ENCODE measurements around the gene ARID3A.

Gene ARID3A

DNA sequence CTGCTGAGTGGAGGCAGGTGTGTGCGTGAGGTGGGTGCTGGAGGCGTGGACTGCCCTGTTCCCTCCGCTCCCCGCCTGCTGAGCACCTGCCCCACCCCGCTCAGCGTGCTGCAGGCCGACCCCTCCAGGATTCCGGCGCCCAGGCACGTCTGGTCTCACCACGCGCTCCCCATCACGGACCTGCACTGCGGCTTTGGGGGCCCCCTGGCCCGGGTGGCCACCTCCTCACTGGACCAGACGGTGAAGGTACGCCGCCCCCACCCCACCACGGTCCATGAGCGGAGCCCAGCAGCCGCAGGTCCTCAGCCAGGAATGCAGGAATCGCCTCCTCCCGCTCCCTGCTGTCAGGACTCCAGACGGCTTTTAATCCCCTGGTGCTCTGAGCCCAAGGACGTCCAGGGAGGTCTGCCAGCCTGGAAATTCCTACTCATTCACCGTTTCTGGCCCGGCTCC, 64.3 kb downstream of the ARID3A start:
- DNase-seq: no peak

- DNase-seq: no peak
Measured at GRCh38 chr19:990746-991145, 64.9 kb downstream of the ARID3A start.

GRCh38 chr19:991174-991931, 65.5 kb downstream of the ARID3A start:
- no peak for DNase-seq

GRCh38 chr19:991932-992669, 66.3 kb downstream of the ARID3A start:
- no peak for DNase-seq

- no peak for DNase-seq
Measured at GRCh38 chr19:992670-993055, 66.8 kb downstream of the ARID3A start.

GRCh38 chr19:993361-993830, 67.6 kb downstream of the ARID3A start:
- DNase-seq: no peak

DNA sequence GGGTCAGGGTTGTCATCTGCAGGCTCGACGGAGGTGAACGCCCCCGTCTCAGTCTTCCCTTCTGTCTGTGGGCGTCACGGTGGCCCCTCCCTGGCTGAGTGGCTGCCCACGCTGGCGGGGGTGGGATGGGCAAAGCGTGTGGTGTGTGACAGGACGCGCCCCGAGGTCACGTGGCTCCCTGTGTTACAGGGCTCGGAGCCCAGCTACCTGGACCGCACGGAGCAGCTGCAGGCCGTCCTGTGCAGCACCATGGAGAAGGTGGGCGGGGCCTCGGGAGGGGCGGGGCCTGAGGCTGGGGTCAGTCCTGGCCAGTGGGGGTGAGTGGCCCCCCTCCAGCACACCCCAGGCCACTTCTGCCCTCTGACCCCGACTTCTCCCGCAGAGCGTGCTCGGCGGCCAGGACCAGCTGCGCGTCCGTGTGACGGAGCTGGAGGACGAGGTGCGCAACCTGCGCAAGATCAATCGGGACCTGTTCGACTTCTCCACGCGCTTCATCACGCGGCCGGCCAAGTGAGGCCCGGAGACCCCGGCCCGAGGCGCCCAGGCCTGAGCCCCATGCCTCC, 68.1 kb downstream of the ARID3A start:
- DNase-seq: no peak

- no peak for DNase-seq
Measured at GRCh38 chr19:994516-994915, 68.7 kb downstream of the ARID3A start.

DNA sequence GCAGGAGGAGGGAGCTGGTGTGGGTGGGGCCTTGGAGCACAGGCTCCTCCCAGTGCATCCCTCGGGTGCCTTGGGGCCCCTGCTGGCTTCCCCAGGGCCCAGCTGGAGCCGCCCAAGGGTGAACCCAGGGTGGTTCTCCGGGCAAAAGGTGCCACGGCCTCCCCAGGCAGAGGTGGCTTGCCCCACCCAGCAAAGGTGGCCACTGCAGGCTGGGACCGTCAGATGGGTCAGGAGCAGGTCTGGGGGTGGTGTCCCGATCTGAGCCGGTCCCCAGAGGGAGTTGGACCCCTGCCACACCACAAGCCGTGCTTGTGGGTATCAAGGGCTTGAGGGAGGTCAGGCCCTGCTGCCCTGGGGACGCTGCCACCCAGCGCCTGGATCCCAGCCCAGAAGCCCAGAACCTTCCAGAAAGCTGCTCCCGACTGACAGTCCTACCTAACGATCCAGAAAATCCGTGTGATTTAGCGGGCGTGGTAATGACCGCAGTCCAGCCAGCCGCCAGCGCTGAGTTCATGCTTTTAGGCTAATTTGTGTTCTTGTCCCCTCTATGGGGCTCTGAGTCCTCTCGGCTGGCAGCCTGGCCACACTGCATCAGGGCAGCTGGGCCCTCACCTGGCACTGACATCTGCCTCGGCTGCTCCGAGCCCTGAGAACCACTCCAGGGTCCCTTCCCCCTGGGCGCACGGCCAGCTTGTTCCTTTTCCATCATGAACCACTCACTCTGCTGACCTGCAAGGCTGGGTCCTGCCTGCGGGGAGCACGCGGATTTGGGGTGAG, 69.4 kb downstream of the ARID3A start:
- DNase-seq: no peak

- DNase-seq: no peak
Measured at GRCh38 chr19:996051-996838, 70.4 kb downstream of the ARID3A start.

GRCh38 chr19:998064-998463, 72.2 kb downstream of the ARID3A start:
- DNase-seq: no peak

DNA sequence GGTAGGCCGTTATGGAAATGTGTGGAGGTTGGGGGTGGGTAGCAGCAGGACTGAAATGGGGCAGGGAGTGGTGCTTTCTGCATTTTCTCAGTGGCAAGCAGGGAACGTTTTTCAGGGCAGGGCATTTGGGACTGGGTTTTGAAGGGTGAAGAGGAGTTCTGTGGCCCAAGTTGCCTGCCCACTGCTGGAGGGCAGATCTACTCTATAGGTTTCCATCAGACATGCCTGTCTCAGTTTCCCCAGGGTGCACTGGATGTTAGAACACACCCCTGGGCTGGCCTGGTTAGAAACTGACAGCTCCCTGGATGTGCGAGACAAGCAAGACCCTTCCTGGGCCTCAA, 73.5 kb downstream of the ARID3A start:
- no peak for DNase-seq

DNA sequence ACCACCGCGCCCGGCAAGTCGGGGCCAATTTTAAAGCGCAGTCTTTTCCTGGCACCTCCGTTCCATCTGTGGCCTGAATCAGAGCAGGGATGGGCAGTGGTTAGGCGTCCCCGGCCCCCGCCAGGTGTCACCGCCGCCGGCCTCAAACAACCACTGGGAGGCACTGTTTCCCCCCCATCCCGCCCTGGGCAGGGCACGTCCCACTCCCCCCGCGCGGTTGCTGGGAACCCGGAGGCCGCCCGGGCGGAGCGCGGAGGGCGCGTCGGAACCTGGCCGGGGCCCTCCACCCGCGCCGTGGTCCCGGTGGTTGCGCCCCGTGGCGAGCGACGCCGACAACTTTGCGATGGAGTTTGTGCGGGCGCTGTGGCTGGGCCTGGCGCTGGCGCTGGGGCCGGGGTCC, 74.3 kb downstream of the ARID3A start, which contains the start of gene GRIN3B:
Gene GRIN3B (plus strand): TSS at position 325 of the 400 bp plus-strand sequence. CDS start 19 bp downstream, at position 344.
- DNase-seq: no peak

- no peak for DNase-seq
Measured at GRCh38 chr19:1000591-1001537, 75.0 kb downstream of the ARID3A start.

DNA sequence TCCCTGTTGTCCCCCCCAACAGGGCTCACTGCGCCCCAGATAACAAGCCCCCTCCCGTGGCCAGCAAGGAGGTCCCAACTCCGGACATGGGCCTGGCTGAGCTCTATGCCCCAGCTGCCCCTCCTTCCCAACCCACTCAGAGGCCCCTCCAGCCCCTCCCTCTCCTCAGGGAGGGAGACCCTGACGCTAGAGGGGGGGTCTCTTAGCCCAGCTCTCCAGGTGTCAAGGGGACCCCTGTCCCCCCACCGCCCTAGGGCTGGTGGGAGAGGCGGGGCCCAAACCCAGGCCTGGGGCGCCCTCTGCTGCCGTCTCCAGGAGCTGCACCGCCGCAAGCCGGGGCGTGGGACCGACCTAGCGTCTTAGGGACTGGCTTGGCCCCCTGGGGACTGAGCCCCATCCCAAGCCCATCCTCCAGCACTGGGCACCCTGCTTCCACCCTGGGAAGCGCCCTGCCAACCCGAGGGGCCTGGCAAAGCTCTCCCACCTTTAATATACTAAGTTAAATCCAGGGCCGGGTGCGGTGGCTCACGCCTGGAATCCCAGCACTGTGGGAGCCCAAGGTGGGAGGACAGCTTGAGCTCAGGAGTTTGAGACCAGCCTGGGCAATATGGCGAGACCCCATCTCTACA, 75.8 kb downstream of the ARID3A start:
- DNase-seq: no peak

GRCh38 chr19:1002600-1002999, 76.8 kb downstream of the ARID3A start:
- no peak for DNase-seq

DNA sequence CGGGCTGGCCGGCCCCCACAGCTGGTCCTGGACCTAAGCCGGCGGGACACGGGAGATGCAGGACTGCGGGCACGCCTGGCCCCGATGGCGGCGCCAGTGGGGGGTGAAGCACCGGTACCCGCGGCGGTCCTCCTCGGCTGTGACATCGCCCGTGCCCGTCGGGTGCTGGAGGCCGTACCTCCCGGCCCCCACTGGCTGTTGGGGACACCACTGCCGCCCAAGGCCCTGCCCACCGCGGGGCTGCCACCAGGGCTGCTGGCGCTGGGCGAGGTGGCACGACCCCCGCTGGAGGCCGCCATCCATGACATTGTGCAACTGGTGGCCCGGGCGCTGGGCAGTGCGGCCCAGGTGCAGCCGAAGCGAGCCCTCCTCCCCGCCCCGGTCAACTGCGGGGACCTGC, 77.4 kb downstream of the ARID3A start:
- no peak for DNase-seq

DNA sequence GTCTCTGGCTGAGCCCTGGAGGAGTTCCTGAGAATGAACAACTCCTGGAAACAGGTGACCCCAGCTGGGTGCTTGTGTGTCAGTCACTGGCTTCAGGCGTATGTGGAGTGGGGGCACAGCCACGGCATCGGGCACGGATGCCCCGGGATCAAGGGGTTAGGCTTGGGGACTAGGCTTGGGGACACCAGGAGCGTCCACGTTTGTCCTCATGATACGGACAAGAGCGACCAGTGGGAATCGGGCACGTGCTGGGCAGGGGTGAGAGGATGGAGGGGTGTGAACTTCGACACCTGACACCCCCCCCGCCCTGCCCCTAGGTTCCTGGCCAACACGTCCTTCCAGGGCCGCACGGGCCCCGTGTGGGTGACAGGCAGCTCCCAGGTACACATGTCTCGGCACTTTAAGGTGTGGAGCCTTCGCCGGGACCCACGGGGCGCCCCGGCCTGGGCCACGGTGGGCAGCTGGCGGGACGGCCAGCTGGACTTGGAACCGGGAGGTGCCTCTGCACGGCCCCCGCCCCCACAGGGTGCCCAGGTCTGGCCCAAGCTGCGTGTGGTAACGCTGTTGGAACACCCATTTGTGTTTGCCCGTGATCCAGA, 78.5 kb downstream of the ARID3A start:
- no peak for DNase-seq

- no peak for DNase-seq
Measured at GRCh38 chr19:1004803-1005664, 79.2 kb downstream of the ARID3A start.

Measured in cerebellar nuclear complex (tissue), 1 donor.